Activated CD8-positive, alpha-beta memory T cell treated with anti-CD3 and anti-CD28 coated beads for 1 hour (primary cell): Measurements from ENCODE around the gene KRT32.

Experiments used
- DNase-seq, 2 donors: peaks; one replicate each; pipeline ENCODE4 v3.0.0-alpha.2; 2020; ENCODE audit warnings: low read depth in 1 of 2; ENCODE audit errors: extremely low read depth in 1 of 2

KRT32 gene

DNA sequence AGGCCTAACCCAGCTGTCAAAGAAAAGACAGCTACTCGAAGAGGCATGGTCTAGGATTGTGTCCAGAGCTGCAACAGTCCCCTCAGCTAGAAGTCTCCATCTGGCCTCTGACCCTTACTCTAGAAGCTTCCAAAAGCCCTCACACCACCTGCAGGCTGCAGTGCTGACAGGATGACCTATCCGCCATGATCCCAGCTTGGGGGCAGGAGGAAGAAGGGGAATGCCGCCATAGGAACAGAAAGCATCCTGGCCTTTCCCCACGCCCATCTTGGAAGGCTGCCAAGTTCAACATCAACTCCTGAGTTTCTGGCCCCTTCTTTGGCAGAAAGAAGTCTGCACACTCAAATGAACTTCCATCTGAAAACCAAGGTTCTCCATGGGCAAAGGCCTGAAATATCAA is 25.6 kb upstream of the KRT32 start:
- no peak for DNase-seq

DNA sequence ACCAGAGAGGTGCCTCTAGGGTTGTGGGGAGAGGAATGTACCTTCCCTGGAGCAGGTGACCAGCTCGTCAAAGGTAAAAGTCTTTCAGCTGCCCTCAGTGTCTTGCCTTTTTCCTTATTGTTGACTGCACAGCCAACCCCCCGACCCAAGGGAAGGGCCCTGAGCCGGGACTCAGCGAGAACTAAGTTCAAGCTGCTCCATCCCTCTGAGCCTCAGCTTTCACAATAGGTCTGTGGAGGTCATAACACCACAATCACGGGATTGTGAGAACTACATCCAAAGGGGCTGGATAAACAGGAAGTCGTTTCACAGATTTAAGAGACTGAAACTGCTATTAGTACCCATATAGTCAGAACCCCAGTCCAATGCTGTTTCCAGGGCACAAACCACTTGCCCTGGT is 25.2 kb upstream of the KRT32 start:
- DNase-seq: no peak

DNA sequence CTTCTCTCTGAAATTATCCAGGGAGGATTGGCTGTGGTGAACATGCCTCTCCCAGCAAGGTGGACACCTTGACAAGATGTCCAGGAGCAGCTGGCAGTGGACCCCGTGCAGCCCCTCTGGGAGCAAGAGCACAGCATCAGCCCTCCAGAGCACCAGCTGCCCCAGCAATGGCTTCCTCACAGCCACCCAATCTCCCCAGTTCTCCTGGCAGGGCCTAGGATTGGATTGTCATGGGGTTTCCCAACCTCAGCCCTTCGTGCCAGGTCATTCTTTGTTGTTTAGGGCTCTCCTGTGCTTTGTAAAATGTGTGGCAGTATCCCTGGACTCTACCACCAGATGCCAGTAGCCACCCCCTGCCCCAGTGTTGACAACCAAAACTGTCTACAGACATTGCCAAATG is 24.3 kb upstream of the KRT32 start:
- no peak for DNase-seq

DNA sequence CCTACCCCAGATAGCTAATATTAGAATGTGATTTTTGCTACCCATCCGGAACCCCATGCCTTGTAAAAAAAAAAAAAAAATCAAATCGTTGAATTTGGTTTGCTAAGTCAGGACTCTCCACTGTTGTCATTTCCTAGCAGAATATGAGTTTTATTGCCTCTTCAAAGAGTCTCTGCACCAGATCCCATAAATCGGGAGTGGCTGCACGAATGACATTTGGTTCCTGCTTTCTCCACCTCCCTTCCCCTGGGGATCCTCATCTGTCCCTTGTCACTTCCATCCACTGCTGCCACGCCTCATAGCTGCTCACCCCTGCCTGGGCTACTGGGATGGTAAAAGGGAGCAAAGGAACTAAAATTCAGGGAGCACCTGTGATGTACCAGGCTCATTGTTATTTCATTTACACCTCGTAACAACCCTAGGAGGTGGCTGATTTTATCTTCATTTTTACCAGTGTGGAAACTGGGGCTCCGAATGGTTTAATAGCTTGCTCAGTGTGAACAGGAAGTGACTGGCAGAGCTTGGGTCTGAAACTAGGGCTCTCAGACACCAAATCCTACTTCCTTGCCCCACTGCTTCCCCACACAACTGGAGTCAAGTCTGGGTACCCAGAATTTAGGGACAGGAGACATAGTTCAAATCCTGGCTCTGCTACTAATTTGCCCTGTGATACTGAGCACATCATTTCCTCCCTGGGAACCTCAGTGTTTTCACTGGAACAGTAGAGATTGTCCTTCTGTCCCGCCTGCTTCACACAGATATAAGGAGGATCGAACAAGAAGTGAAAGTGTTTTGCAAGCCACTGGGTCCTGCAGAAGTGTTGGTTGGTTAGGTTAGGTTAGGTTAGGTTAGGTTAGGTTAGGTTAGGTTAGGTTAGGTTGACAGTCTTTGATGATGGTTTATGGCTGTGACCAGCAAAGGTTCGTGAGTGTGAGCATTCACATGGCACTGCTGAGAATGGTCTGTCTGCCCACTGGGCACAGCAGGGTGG is 23.1 kb upstream of the KRT32 start:
- DNase-seq: no peak

DNA sequence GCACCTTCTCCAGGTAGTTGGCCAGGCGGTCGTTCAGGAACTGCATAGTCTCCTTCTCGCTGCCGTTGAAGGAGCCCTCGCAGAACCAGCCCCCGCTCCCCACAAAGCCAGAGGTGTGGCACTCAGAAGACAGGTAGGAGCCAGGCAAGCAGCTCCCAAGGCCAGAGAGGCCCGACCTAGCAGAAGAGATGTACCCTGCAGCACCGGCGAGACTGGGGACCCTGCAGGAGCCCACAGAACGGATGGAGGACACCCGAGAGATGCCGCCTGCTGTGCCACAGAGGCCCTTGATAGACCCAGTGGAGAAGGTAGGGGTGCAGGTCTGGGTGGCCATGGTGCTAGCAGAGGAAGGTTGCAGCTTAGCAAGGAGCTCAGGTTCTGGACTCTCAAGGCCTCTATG is 22.3 kb upstream of the KRT32 start, which contains the start of gene KRT36:
TSS of gene KRT36 (minus strand) at position 380 of the 400 bp plus-strand sequence. CDS start at position 334, 46 bp downstream.
- DNase-seq: no peak

DNA sequence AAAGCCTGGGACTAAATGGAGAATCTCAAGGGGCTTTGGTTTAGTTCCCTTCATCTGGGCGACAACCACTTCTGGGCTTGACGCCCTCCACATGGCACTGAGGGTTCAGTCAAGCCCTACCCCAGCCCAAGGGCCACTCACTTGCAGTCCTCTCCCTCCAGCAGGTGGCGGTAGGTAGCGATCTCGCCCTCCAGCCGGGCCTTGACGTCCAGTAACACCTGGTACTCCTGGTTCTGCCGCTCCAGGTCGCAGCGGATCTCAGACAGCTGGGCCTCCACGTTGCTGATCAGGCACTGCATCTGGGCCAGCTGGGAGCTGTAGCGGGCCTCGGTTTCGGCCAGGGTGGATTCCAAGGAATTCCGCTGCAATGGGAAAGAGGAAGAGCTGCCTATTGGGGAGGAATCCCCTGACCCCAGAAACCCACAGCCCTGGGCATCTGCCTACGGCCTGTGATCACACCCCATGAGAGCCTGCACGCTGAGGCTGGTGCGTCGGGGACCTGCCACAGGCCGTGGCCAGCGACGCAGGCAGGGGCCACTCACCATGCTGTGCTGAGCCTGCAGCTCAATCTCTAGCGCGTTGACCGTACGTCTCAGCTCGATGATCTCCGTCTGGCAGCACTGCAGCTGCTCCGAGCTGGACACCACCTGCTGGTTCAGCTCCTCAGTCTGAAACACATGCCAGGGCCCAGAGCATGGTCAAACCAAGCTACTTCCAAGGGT is 19.8 kb upstream of the KRT32 start:
- DNase-seq: no peak

DNA sequence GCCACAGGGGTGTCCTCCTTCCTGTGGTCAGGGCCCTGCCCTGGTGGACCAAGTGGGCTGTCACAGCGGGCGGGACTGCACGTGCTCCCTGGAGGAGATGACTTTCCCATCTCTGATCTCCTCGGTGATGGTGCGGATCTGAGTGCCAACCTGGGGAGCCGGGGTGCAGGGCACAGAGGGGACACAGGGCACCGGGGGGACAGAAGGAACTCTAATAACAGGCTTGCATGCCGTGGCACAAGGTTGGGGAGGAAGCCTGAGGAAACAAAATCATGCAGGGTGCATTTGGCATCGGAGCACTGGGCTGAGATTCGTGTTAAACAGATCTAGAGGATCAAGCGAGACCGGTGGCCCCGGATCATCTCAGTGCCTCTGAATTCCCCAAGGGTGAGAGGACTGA is 19.1 kb upstream of the KRT32 start:
- DNase-seq: no peak

DNA sequence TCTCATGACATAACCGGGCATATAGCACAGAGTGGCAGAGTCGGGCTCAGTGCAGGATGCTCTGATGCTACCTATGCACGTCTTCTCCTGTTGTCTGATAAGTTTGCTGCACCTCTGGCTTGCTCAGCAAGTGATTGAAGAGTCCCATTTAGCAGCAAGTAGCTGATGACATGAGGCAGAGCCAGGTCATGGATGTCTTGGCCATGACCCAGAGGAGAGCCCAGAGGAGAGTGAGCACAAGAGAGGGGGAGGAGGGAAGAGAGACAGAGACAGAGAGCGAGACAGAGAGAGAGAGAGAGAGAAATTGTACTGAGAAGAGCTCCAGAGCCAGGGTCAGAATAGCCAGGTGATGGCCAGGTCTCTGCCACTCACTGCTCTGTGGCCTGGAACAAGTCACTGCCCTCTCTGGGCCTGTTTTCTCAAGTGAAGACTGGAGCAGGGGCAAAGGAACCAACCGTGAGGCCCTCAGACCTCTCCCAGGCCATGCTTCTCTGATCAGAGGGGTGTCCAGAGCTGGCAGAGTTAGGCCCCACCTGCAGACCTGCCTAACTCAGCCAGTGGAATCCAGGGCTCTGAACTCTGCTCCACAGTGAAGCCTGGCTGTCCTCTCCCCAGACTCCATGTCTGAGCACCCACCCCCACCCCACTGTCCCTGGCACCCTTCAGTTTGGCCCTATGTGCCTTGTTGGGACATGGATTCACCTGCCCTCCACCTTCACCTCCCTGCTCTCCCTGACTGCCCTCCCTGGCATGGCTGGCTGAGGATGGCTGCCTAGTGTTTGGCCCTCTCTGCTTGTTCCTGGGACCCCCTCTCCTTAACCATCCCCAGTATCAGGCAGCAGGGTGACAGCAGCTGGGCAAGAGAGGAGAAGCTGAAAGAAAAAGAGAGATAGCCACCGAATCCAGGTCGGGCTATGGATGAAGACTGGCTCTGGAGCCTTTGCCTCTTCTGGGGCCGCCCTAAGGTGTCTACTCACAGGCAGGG is 18.0 kb upstream of the KRT32 start:
- no peak for DNase-seq

DNA sequence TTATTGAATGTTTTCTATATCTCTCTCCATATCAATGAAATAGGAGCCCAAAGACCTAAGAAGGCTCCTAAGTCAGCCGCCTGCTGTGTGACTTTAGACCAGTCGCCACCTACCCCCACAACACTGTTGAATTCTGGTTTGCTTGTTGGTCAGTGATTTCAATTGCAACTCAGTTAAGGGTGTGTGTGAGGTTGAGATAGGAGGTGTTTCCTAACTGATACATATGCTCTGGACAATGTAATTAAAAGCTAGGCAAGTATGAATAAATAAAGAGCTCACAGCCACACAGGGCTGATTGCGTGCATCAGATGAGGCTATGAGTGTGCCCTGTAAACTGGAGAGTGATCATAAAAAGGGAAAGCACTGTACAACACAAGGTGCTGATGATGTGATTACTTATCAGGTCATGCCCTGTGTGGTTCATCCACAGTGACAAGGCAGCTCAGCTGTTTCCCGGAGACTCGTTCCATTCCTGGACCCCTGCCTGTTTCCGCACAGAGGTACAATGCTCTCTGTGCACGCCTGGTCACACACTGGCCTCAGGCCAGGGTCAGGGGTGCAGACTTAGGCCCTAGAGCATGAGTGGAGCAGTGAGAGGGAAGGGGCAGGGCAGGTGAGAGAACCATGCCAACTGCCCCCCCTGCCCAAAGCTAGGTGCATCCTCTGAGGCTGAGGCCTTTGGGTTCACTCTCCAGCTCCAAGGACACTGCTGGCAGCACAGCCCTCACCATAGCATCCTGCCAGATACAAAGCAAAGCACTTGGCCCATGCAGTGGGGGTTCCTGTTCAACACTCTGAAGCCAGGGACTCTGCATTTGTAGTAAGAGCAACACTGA is 17.0 kb upstream of the KRT32 start:
- no peak for DNase-seq

DNA sequence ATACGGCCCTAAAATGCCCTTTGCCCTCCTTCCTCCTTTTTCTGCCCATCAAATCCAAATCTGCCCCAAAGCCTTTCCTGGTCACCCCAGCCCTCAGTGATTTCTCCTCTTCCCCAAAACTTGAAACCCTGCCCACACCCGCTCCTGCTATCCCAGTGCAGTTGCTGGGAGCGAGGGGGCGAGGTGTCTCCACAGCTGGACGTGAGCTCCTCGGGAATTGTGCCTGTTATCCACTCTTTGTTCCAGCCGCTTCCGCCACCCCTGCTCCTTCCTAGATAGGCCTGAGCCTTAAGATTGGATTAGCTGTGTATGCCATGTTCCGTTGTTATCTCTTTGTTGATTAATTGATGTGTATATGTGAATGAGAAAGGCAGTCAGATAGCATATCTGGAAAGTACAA is 16.3 kb upstream of the KRT32 start:
- DNase-seq: no peak

DNA sequence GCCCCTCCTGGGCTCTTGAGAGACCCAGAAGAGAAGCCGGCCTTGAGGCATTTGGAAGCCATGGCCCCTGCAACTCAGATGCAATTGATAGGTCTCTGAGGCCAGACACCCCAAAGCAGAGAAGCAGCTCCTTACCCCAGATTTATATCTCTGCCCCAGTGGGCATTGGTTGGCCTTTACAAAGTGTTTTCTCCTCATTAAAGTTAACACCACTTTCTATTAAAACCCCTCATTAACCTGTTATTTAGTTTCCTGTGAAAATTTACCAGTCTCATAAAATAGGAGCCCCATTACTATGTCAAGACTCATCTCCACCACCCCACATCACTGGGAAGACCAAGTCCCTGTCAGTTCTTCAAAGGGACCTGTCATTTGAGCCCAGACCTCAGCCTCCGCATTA is 13.8 kb upstream of the KRT32 start, which contains the start of gene KRT35:
TSS of gene KRT35 (minus strand) at position 116 of the 400 bp plus-strand sequence. CDS start at position 62, 54 bp downstream.
- no peak for DNase-seq

DNA sequence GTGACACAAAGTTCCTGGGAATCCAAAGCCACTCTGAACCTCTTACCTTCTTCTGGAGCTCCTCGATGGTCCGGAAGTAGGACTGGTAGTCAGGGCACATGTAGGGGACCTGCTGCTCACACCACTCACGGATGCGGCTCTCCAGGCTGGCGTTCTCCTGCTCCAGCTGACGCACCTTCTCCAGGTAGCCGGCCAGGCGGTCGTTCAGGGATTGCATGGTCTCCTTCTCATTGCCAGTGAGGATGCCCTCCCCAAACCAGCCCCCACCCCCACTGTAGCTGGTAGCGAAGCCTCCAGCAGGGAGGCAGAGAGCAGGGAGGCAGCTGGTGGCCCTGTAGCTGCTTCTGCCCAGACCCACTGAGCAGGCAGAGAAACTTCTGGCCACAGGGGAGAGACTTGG is 13.4 kb upstream of the KRT32 start:
- DNase-seq: no peak

DNA sequence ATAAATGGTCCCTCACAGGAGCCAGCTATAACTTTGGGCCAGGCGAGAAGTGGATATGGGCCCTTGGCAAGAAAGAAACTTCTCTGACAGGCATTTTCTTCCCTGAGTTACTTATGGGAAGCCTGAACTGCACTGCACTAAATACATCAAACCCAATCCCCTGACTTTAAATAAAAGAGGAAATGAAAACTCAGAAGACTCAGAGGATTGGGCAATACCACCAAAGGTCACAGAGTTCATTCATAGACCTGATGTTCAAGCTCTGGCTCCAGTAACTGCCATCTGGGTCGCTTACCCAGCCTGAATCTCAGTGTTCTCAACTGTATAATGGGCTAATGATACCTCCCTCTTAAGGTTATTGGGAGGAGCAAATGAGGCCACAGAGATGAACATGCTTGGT is 12.9 kb upstream of the KRT32 start:
- DNase-seq: no peak

DNA sequence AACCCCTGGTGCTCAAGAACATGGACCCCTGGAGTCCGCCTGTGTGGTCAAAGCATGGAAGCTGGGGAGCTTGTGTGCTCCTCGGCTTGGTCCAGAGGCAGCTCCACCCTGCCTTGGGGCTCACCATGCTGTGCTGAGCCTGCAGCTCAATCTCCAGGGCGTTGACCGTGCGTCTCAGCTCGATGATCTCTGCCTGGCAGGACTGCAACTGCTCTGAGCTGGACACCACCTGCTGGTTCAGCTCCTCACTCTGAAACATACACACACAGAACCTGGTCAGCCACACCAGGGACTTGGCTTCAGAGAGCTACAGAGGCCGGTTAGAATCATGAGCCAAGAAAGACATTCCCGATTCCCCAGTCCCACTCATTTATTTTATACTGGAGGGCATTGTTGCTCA is 11.1 kb upstream of the KRT32 start:
- no peak for DNase-seq

DNA sequence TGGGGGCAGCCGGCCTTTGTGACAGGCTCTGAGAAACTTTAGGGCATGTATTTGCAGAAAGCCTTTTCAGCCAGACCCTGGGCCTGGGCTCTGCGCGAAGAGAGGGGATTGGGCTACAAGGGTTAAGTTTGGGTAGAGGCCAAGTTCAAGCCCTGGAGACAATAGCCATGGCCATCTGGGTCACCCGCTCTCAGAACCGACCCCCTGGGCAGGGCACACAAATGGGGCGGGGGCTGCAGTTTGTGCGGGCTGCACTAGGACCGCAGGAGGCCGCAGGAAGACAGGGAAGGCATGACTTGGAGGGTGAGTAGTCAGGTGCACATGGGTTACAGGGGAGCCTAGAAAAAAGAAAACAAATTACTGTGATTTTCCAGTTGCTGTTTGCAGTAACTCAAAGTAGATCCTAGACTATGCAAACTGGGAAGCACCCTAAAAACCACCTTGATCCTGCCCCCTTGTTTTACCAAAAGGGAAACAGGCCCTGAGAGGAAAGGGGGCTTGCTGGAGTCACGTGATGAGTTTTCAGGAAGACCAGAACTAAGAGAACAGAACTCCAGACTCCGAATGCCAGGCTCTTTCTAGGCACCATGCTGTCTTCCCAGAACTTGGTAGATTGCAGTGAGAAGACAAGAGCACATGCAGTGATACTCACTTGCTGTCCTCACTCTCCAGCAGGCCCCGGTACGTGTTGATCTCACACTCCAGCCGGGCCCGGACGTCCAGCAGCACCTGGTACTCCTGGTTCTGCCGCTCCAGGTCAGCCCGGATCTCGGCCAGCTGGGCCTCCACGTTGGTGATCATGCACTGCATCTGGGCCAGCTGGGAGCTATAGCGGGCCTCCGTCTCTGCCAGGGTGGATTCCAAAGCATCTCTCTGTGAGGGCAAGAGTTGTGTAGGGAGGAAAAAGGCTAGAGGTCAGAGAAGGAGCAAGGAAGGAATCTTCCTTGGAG is 10.0 kb upstream of the KRT32 start:
- DNase-seq: no peak

DNA sequence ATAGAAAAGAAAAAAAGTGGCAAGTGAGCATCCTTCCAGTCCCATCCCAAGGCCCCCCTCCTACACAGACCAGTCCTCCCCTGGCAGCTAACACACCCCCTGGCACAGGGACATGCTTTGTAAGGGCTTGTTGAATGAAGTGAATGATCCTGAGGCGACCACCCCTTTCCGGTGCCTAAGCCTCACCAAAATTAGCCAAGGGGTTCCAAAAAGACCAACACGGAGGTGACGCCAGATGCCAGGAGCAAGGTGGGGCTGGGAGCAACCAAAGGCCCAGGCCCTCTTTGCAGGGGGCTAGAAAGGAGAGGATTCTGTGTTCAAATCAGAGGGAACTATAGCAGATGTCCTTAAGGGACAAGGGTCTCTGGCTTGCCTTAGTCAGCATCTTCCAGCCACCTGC is 8.2 kb upstream of the KRT32 start:
- no peak for DNase-seq

DNA sequence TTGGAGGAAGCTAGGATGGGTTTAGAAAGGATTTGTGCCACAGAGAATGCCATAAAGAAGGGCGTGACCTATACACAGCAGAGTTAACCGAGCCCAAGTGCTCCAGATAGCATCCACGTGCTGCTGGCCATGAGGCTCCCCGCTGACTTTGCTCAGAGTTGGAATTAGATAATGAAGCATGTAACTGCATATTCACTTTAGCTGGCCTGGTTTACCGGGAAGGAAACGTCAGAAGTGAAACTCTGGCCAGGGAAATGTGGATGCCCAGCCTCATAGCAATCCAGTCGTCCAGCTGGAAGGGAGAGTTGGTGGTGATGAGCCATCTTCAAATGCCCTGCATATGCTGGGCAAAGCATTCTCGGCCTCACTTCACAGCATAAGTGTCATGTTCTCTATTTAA is 7.7 kb upstream of the KRT32 start:
- no peak for DNase-seq

DNA sequence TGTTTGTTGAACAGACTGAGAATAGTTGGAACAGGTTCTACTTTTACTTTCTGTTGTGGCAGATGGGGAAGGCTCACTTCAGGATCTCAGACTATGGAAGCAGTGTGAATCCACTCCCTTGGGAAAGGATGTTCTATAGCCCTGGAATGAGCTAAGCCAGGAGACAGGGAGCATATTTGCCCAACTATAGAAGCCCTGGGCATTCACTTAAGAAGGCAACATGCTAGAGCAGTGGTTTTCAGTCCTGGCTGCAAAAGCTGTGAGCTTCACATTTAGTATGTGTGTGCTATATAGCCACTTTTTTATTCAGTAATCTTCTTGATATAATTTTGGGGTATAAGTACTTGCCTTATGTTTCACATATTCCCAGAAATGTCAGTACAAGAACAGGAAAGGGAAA is 1.2 kb upstream of the KRT32 start:
- DNase-seq: no peak

DNA sequence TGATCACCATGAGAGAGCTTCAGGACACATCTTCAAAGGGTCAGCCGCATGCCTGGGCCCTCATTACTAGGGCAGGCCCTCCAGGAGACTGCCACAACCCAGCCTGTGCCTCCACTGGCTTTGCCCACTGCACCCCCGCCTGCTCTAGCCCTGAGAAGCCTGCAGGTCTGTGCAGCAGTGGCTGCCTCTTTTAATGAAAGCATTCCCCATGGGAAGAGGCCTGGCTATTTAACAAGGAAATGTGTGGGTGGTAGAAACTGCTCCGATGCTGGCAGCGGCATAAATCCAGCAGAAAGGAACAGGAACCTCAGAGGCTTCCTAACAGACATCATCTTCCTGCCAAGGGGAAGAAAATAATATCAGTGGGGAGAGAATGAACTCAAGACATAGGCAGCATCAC is 375 bp upstream of the KRT32 start:
- no peak for DNase-seq
